Limb (tissue), 2 donors: ENCODE data around the gene KRT31.
"Not testable (repeated sequence)": the region's sequence is repeated elsewhere in the genome, so short reads cannot be mapped to it uniquely, and the experiment has no call there.

Experiments
- DNase-seq, 2 donors: peaks; one replicate each; pipeline ENCODE4 v3.0.0-alpha.2; 2016; ENCODE audit errors: extremely low spot score in 2 of 2

The KRT31 gene

DNA sequence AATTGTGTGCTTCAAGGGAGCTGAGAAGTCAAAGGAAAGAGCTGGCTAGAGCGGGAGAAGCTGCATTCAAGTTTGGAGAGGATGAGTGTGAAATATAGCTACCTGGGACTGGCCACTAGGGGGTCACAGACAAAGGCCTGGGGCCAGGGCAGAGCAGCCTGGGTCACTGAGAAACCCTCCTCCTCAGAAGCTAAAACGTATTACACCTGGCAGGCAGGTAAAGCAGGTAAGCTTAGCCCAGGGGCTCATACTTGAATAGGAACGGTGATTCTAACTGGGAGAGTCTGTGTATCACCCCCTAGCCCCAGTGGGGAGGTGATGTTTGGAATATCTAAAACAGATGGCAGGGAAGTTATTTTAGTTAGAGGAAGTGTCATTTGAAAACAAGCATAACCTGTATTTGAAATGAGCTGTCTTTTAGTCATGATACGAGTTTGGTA is 20.2 kb upstream of the KRT31 start:
- DNase-seq = no peak

- no peak for DNase-seq
These were observed 19.7 kb upstream of the KRT31 start for GRCh38 chr17:41417127-41417526.

DNA sequence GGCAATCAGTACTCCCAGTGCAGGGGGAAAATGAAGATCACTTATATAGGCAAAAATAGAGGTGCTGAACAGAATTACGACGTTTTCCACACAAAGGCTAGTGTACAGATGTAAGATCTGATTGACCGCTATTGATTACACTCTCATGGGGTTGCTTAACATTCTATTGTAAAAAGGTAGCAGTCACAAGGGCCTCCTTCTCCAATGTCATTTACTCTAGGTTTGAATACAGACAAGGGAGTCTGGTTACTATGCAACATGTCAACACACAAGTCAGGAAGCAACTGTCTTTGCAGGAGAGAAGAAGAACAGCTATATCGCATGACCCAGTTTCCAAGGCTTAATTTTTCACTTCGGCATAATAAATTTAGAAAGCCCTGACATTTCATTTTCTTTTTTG is 19.1 kb upstream of the KRT31 start:
- DNase-seq = no peak

GRCh38 chr17:41415833-41416335 is 18.5 kb upstream of the KRT31 start:
- no peak for DNase-seq

GRCh38 chr17:41415411-41415810 is 18.0 kb upstream of the KRT31 start:
- DNase-seq = no peak

GRCh38 chr17:41413982-41414381 is 16.6 kb upstream of the KRT31 start:
- DNase-seq = no peak

DNA sequence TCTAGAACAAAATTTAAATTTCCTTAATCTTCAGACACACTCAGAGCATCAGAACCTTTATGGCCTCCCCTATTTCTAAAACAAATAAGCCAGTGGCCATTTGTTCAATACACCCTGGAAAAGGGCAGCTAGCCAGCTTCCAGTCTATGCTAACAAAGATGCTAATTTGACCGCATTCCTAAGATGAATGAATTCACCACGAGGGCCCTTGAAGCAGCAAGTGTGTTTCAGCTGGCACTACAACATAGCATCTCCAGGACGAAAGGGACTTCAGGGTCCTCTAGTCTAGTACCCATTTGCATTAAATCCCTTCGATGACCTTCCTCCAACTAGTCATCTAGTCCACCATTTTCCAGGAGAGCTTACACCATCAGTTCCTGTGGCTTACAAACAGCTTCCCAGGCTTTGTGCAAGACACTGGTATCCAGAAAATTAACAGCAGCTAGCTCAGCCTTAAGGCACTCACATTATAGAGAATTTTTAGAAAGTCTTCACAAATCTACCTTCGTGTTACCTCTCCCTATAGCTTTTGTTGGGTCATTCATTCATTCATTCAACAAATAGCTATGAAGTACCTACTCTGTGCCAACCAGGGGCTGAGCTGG is 16.0 kb upstream of the KRT31 start:
- no peak for DNase-seq

DNA sequence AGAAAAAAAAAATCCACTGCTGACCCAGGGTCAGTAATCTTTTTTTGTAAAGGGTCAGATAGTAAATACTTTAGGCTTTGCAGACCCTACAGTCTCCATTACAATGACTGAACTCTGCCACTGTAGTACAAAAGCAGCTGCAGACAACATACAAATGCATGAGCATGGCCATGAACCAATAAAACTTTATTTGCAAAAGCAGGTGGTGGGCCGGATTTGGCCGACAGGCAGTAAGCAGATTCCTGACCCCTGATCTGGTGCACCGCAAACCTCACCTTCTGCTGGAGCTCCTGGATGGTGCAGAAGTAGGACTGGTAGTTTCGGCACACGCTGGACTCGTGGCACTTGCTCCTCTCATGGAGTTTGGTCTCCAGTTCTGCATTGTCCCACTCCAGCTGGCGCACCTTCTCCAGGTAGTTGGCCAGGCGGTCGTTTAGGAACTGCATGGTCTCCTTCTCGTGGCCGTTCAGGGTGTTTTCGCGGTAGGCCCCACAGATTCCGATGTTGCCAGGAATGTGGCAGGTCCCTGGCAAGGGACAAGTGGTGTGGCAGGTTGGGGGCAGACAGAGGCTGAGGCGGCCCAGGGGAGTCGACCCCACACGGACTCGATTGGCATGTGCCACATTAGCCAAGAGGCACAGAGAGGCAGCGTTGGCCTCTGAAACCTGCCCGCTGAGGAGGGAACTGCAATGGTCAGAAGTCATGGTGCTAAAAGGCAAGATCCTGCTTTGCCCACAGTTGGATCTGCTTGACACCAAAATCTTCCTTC is 13.8 kb upstream of the KRT31 start:
- DNase-seq = no peak

- no peak for DNase-seq
These were observed 9.8 kb upstream of the KRT31 start for GRCh38 chr17:41407226-41407625.

GRCh38 chr17:41406205-41406604 is 8.8 kb upstream of the KRT31 start:
- no peak for DNase-seq

DNA sequence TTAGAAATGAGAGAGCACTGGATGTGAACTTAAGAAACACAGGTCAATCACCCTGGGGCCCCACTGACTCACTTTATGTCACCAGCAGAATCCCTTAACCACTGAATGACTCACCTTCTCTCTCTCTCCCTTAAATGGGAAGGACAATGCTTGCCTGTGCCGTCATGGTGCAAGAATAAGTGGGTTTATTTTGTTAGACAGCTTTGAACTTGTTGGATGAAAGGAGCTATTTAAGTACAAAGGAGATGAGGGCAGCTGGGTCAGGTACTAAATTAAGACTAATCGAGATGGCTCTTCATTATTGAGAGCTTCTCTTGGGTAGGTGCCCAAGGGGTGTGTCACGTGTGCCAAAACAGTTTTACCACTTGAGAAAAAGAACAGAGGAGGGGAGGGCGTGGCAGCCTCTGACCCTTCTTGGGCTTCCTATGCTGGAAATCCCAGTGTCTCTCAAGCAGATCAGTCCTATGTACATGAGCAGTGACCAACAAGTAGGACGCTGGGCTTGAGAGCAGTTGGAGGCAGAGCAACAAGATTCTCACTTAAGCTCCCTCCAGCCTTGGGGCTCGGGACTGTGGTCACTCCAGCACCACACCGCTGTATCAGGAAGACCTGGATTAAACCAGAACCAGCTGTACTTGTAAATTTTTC is 6.7 kb upstream of the KRT31 start:
- no peak for DNase-seq

- no peak for DNase-seq
These were observed 6.1 kb upstream of the KRT31 start for GRCh38 chr17:41403404-41404023.

GRCh38 chr17:41402161-41402560 is 4.8 kb upstream of the KRT31 start:
- no peak for DNase-seq

DNA sequence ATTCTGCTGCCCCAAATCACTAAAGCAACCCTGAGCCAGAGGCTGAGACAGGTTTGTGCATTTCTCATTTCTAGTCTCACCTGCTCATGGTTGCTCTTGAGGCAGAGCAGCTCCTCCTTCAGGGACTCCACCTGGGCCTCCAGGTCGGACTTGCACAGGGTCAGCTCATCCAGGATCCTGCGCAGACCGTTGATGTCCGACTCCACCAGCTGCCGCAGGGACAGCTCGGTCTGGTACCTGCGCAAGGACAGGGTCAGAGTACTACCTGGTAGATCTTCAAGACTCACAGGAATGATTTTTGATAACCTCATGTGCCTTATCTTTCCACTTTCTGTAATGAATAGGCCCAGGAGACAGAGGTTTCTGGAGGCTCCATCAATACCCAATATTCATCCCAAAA is 1.1 kb downstream of the KRT31 start:
- DNase-seq = no peak

- no peak for DNase-seq
These were observed 1.8 kb downstream of the KRT31 start for GRCh38 chr17:41395611-41396010.

DNA sequence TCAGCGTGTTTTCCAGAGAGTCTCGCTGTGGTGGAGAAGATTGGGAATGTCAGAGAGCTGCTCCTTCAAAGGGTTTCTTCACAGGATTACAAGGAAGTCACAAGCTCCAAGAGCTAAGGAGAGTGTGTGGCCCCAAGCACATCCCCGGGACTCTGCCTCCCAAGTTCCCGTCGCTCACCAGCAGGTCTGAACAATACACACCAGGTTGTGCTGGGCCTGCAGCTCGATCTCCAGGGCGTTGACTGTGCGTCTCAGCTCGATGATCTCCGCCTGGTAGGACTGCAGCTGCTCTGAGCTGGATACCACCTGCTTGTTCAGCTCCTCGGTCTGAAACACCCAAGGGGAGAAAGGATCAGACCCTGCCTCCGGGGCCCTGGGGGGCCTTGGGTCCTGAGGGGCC is 2.4 kb downstream of the KRT31 start:
- not testable (repeated sequence) for DNase-seq

DNA sequence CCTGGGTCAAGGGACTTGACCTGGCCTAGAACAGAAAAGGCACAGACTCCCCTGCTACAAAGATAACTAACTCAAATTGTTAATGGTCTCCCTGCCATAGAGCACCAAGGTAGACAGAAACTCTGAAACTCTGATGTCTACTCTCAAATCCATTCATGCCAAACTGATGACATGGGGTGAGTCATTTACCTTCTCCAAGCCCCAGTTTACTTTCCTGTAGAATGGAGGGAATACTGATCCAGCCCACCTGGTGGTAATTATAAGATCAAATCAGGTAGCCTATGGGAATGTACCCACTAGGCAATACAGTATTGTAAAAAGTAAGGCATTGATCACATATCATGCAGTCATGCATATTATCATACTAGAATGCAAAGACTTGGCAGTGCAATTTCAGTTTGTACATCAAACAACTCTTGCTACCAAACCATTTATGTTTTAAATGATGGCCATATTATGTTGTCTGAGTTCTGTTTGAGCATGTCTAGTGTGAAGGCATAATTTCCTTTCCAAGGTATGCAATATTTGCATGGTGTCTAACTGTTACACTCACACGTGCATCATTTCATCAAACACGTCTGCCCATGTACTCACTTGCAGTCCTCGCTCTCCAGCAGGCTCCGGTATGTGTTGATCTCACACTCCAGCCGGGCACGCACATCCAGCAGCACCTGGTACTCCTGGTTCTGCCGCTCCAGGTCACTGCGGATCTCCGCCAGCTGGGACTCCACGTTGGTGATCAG is 3.0 kb downstream of the KRT31 start:
- DNase-seq = no peak

DNA sequence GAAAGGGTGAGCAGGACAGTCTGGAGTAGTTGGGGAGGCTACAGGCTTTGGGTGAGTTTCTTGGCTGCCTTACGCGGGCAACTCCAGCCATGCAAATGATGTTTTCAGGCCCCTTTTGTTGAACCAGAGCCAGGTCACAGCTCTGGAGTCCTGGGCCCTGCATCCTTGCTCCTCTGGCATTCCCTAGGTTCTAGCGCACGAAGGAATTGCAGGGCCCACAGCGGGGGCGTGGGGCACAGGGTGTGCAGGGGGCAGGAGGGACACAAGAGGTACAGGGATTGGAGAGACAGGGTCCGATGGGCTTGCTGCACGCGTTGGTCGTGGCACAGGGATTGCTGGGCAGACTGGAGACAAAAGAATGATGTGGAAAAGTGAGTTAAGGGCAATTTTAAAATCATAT is 3.6 kb downstream of the KRT31 start:
- no peak for DNase-seq

DNA sequence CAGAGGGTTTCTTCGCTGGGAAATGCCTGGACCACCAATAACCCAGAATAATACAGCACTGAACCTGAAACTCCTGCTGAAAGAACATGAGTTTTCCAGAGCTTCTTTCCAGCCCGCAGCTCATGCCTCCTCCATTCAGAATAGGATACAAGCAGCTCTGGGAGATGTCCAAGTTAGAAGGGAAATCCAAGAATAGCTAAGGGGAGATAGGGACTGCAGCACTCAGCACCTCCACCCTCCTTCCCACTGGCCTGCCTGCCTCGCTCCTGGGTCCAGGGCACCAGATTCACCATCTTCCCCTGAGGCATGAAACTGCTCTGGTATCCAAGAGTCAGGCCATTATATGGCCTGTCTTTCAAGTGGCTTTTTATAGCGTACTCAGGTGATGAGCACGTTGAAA is 4.1 kb downstream of the KRT31 start:
- no peak for DNase-seq

DNA sequence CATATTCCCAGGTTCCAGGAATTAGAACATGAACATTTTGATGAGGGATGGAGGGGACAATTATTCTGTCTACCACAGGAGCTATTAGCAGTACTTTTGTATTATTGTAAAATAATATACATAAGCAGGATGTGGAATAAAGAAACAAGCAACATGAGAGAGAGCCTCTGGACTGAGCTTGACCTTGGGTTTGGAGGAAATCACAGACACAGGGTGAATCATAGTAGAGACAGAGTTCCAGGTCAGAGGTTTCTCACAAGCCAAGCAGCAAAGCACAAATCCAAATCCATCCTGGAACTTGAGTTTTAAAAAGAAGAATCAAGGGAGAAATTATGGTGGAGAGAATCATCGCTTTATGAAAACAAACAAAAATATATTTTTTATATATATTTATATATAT is 5.1 kb downstream of the KRT31 start:
- DNase-seq = no peak

DNA sequence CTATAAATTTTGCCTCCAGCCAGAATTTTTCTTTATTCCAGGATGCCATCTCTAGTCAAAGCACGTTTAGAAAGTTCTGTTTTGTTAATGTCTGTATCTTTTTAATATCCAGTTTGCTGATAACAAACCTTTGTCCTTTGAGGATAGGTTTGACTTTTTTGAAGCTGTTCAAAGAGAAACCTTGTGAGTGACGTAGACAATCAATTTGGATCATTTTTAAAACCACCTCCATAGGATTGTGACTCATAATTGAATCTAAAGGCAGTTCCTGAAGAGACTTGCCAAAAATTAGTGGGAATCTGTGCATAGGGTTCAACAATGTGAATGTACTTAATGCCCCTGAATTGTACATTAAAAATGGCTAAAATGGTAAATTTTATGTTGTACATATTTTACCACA is 5.9 kb downstream of the KRT31 start:
- no peak for DNase-seq
